Inflammatory macrophage treated with lipopolysaccharide for 1 hour (primary cell): ENCODE data around the gene RBM10.
"Not testable (repeated sequence)": the region's sequence is repeated elsewhere in the genome, so short reads cannot be mapped to it uniquely, and the experiment has no call there.

ENCODE experiments used
- DNase-seq, 2 donors: peaks; one replicate each; pipeline ENCODE4 v3.0.0-alpha.2; 2020 to 2022

Gene RBM10, protein sequence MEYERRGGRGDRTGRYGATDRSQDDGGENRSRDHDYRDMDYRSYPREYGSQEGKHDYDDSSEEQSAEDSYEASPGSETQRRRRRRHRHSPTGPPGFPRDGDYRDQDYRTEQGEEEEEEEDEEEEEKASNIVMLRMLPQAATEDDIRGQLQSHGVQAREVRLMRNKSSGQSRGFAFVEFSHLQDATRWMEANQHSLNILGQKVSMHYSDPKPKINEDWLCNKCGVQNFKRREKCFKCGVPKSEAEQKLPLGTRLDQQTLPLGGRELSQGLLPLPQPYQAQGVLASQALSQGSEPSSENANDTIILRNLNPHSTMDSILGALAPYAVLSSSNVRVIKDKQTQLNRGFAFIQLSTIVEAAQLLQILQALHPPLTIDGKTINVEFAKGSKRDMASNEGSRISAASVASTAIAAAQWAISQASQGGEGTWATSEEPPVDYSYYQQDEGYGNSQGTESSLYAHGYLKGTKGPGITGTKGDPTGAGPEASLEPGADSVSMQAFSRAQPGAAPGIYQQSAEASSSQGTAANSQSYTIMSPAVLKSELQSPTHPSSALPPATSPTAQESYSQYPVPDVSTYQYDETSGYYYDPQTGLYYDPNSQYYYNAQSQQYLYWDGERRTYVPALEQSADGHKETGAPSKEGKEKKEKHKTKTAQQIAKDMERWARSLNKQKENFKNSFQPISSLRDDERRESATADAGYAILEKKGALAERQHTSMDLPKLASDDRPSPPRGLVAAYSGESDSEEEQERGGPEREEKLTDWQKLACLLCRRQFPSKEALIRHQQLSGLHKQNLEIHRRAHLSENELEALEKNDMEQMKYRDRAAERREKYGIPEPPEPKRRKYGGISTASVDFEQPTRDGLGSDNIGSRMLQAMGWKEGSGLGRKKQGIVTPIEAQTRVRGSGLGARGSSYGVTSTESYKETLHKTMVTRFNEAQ

DNA sequence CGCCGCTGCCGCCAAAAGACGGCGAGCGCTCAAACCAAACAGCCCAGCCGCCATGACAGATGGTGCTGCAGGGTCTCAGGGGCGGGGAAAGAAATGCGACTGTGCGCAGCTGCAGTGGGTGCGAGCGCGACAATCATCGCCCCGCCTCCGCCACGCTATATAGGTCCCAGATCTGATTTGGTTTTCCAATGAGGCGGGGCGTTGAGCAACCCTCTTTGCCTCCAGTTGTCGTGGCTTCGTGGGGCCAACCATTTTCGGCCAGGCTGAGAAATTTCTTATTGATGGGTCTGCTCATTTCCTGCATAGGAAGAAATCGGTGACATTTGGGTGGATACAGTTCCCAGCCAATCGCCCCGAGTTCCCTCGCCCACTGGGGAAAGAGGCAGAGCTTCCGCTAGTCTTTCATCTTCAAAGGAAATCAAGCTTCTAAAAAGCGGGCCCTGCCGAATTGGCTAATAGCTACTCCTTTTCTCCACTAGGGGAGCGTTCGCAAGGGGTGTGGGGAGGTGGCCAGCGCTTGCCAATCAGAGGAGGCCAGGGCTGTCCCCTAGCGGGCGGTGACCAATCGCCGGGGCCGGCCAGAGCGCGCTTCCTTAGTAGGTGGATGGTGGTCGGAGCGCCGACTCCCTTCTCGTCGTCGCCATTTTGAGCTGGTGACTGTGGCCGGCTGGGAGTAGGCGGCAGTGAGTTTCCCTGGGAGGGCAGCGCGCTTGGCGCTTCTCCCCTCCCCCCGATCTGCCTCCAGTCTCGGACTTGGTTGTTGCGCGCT is at the start of gene RBM10, which contains the start of gene NDUFB11:
TSS of gene RBM10 (plus strand) at position 596 of the 769 bp plus-strand sequence. CDS start 2,261 bp downstream, outside the sequence.
TSS of gene NDUFB11 (minus strand) at position 77 of the 769 bp plus-strand sequence. CDS start at position 54, 23 bp downstream.
- DNase-seq = peak; percentile 88 to 91

DNA sequence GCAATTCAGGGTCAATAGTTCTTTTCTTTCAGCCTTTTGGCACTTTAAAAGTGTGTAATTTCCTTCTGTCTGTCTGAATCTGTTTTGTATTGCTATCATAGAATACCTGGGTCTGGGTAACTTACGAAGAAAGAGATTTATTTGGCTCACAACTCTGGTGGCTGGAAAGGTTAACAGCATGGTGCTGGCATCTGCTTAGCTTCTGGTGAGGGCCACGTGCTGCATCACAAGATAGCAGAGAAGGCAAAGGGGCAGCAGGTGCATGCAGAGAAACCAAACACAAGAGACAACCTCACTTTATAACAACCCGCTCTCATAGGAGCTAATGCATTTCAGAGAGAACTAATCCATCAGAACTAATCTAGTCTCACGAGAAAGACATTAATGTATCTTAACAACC is 48.0 kb upstream of the RBM10 start:
- DNase-seq = no peak

DNA sequence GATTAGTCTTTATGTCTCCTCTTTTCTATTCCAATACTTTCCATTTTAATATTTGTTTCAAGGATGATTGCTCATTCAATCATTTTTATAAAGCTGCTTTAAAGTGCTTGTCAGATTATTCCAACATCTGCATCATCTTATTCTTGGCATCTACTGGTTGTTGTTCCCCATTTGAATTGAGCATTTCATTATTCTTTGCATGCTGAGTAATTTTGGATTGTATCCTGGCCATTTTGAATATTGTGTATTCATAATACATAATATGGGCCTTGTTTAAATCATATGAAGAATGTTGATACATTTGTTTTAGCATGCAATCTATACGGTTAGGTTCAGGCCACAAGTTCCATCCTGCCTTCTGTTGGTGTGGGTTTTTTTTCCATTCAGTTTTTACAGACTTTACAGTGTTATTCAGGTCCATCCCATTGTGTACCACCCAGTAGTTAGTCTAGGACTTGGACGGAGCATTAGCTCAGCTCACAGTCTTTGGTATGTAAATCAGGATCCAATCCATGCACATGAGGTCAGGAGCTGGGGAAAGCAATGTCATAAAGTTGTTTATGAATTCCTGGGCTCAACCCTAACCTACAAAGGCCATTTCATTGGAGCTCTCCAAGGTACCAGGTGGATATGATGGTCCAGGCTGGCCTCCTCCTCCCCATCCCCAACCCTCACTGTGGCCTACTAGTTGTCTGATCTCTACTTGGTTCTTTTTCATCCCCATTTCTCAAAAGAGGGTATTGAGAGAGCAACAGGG is 46.5 kb upstream of the RBM10 start:
- DNase-seq = no peak

DNA sequence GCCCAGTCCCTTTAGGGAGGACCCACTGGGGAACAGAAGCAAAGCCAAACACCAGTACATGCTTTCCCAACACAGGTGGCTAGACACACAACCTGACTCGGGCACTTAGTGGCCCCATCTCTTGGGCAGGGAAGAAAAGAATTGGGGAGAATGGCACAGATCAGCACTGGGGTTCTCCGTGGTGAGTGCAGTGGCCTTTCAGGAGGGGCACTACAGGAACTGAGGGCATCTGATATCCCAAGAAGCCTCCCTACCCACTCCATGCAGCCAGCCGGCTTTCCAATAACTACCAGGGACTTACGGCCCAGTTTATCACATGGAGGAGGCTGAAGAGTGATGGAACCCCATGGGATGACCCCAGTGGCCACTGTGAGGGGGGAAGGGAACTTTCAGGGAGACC is 43.8 kb upstream of the RBM10 start:
- no peak for DNase-seq

DNA sequence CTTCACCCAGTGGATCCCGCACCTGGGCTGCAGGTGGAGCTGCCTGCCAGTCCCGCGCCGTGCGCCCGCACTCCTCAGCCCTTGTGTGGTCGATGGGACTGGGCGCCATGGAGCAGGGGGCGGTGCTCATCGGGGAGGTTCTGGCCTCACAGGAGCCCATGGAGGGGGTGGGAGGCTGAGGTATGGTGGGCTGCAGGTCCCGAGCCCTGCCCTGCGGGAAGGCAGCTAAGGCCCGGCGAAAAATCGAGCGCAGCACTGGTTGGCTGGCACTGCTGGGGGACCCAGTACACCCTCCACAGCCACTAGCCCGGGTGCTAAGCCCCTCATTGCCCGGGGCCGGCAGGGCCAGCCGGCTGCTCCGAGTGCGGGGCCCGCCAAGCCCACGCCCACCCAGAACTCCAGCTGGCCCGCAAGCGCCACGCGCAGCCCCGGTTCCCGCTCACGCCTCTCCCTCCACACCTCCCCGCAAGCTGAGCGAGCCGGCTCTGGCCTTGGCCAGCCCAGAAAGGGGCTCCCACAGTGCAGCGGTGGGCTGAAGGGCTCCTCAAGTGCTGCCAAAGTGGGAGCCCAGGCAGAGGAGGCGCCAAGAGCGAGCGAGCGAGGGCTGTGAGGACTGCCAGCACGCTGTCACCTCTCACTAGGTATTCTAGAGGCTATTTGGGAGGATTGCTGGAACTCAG is 33.9 kb upstream of the RBM10 start:
- not testable (repeated sequence) for DNase-seq

DNA sequence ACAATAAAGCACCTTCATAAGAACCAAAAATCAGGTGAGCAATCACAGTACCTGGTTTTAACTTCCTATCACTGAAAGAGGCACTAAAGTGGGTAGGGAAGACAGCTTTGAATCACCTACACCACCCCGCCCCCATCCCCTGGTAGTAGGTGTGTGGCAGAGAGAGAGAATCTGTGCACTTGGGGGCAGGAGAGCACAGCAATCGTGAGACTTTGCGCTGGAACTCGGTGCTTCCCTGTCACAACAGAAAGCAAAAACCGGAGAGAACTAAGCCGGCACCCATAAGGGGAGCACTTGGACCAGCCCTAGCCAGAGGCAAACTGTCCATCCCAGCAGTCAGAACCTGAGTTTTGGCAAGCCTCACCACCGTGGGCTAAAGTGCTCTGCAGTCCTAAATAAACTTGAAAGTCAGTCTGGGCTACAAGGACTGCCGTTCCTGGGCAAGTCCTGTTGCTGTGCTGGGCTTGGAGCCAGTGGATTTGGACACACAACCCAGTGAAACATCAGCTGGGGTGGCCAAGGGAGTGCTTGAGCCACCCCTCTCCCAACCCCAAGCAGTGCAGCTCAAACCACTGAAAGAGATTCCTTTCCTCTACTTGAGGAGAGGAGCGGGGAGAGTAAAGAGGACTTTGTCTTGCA is 32.6 kb upstream of the RBM10 start:
- DNase-seq = no peak

DNA sequence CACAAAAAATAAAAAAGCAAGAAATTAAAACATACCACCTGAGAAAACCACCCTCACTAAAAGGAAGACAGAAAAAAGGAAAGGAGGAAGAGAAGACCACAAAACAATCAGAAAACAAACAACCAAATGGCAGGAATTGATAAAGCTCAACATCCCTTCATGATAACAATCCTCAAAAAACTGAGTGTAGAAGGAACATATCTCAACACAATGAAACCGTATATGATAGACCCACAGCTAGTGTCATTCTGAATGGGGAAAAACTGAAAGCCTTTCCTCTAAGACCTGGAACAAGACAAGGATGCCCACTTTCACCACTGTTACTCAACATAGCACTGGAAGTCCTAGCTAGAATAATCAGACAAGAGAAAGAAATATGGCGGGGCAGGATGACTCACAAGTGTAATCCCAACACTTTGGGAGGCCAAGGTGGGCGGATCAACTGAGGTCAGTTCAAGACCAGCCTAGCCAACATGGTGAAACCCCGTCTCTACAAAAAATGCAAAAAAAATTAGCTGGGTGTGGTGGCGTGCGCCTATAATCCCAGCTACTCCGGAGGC is 28.4 kb upstream of the RBM10 start:
- DNase-seq = not testable (repeated sequence)

DNA sequence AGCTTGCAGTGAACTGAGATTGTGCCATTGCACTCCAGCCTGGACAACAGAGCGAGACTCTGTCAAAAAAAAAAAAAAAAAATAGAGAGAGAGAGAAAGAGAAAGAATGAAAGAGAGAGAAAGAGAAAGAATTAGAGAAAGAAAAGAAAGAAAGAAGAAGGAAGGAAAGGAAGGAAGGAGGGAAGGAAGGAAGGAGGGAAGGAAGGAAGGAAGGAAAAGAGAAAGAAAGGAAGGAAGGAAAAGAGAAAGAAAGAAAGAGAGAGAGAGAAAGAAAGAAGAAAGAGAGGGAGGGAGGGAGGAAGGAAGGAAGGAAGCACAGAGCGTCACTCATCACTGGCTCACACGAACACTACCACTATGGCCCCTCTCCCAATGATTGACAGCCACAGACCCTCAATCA is 20.6 kb upstream of the RBM10 start:
- DNase-seq = not testable (repeated sequence)

DNA sequence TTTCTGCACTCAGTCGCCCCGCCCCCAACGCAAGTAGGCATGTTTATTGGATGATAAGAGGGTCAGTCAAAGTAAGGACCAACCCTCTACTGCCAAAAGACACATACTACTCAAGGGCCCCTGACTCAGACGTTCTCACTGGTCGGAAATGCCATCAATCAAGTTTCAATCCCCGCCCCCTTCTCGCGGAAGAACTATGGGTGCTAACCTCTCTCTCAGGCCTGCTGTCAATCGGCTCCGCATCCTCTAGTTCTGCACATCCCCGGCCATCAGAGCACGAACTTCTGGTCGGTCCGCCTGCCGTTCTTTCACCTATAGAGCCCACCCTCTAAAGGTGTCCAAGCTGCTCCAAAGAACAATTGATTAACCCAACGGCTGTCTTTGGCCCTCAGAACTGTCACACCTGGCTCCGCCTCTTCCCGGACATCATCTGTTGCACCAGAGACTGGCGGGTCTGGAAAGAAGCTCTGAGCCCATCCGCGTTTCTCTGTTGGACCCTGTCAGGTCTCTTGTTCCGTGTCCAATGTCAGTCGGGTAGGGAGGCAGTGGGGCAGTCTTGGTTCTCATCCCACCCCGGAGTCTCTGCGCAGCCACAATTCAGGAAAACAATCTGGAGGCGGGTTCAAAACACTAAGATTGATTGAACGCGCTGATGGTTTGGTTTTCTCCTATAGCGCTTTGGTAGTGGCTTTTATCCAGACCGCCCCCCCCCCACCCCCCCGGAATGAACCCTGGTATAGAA is 15.7 kb upstream of the RBM10 start:
- DNase-seq = peak; percentile 88 to 98

DNA sequence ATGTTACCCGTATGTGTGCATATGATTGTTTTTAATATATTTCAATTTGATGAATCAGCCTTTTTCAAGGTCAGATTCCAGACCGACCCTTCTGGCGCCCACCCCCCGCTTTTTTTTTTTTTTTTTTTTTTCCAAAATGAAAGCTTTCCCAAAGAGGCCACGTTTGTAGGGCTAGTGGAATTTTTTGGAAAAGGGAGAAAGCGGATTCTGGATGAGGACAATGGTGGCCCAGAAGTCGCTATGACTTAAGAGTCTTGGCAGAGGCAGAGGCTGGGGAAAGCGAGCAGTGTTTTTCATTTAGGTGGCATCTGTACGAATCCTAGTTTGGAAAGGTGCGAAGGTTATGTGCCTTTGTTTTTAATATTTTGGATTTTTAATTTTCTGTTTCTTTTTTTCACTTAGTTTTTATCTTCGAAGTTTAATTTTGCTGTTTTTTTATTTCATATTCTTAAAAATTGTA is 15.1 kb upstream of the RBM10 start:
- no peak for DNase-seq

DNA sequence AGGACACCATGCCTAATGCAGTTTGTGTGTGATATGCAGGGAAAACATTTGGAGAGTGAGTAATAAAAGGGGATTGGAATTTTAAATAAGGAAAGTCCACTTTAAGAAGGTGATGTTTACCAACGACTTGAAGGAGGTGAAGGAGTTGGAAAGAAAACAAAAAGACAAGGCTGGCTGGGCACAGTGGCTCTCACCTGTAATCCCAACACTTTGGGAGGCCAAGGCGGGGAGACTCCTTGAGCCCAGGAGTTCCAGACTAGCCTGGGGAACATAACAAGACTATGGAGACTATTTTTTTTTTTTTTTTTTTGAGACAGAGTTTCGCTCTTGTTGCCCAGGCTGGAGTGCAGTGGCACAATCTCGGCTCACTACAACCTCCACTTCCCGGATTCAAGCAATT is 11.5 kb upstream of the RBM10 start:
- no peak for DNase-seq

DNA sequence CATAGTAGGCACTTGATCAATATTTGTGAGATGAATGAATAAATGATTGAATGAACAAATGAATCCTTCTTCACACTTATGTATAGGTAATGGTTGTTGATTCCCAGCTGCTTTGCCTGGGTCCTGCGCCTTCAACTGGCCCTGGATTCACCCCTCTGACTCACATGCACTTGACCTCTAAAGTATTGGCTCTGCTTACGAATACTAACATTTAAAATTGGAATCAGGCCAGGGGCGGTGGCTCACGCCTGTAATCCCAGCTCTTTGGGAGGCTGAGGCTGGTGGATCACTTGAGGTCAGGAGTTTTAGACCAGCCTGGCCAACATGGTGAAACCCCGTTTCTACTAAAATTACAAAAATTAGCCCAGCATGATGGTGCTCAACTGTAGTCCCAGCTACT is 9.4 kb upstream of the RBM10 start:
- DNase-seq = not testable (repeated sequence)

DNA sequence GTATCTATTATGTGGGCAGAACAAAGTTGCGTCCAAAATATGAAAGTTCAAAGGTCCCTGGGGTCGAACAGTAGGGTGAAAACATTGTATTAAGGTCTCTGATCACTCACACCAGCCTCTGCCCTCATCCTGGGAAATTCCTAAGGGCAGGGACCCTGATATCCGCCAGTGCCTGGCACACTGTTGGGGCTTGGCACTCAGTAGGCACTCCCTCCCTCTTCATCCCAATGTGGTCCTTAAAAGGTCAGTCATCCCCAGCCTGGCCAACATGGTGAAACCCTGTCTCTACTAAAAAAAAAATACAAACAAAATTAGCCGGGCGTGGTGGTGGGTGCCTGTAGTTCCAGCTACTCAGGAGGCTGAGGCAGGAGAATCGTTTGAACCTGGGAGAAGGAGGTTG is 6.8 kb upstream of the RBM10 start:
- no peak for DNase-seq

DNA sequence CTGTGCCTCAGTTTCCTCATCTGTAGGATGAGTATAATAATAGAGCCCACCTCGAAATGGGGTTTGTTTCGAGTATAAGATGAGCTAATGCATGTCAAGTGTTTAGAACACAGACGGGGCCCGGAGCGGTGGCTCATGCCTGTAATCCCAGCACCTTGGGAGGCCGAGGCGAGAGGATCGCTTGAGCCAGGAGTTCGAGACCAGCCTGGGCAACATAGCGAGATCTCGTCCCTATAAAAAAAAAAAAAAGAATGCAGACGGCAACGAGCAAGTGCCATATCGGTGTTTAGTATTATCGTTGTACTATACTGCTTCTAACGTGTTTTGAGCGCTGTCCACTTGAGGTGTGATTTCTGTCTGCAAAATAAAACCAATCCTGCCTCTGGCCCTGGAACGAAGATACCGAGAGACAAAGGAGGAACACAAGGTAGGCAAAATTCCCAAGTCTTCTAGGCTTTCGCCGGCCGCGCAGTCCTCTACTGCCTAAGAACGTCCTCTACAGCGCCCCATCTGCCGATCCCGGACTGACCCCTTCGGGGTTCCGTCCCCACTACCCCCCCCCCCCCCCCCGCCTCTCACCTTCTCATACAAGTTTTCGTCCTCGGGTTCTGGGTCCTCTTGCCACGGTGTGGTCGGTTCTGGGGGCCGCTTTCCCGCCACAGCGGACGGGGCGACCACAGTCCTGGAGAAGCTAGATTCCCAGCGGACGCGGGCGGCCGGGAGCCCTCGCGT is 961 bp upstream of the RBM10 start:
- DNase-seq = peak; percentile 2 to 31

DNA sequence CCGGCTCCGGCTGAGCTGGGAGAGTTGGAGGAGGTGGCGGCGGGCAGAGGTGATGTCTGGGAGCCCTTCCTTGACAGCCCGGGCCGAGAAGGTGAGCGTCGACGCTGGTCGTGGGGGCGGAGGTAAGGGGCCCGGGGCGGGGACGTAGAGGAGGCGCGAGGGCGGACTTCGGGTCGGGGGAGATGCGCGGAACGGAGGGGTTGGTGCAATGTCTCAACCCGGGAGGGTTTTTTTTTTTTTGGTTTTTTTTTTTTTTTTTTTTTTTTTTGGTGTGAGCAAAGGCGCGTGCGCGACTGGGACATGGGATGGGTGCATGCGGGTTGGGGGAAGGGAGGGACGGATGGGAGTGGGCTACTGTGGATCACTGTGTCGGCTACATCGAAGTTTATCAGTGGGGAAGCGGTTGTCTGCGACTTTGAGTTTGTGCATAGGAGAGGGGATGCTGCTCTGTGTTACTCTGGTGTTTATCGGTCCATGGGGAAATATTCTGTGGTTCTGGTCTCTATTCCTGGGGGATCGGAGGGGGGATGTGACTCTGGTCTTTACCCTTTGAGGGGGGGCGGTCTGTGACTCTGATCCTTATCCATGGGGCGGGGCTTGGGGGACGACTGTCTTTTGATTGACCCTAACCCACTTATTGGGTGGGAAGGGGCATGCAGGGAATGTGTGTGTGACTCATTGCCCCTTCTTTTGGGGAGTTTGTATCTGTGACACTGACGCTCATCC is 537 bp downstream of the RBM10 start:
- peak in 1 of 2 donors; percentile 4 for DNase-seq

DNA sequence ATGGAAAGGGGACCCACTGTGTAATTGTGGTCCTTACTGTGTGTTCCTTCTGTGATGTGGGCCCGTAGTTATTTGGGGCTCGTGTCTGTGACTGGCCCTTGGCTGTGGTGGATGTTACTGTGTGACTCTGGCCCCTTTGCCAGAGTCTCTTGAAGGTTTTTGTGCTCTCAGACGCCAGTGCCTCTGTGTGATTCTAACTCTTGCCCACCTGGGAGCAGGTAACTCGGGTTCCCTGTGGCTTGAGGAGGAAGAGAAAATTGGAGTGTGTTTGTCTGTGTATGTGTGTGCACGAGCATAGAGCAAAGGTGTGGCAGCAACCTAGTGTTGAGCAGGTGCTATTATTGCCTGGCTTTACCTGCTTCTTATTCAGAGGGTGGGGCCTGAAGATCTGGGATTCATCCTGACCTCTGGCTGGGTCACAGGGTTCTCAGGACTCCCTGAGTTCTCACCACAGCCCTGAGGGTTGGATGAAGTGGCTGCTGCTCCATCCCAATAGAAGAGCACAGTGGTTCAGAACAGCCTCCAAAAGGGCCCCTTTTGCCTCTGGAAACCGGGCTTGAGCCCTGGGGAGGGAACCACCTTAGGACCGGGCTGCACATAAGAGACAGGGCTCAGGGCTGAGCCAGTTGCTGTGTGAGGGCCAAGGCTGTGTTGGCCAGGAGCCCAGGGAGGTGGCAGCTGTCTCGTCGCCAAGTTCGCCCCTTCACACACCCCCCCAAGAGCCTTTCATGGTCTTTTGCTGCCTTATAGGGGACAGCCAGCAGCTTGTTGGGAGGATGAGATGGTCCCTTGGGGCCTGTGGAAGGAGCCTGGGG is 1.3 kb downstream of the RBM10 start:
- DNase-seq = no peak
